ENCODE results near the gene NBEAL1. TPM values are rescaled to one million over a fixed set of nuclear protein-coding genes. Genes with fewer than 3 reads are reported as not detected.

Gene NBEAL1
- total RNA-seq, 2 experiments from 2014 or later, result 8.3 to 11.2 TPM

GRCh38 chr2:203238704-203239526 is 224.2 kb downstream of the NBEAL1 start, which contains the start of gene CYP20A1:
Gene CYP20A1 (plus strand): TSS chr2:203239018. CDS start chr2:203239063, 45 bp downstream.
- DNase-seq (peak; percentile 93 to 98 (median 97)), ATAC-seq (ENCODE audit: poor library complexity) (peak; percentile 79)
- peak within 1 kb of the TSS; percentile 96 for H3K4me3 Mint-ChIP-seq
- peak; percentile 12 for TF ChIP-seq CTCF (IDR thresholded peaks at IDR 0.05)
- POLR2A ChIA-PET, result interaction anchor here (0.5 to 2.4 kb wide), 21 partner anchors 9 to 1787 kb away, joined by 3 to 31 read pairs (median 4); partner anchors contain the start of genes ABI2, CARF, CD28 and FAM117B
- peak within 1 kb of the TSS; percentile 99 for H3K27ac Mint-ChIP-seq
- Histone ChIP-seq H3K4me1 (ENCODE audit: insufficient read depth, low read length) (peaks cover 28% of the 10 kb centered on the region), H3K9me3 (ENCODE audit: control insufficient read depth in 1 of 2, insufficient read depth in 1 of 2, low read length in 2 of 2) (no peaks in the 10 kb centered on the region), H3K4me3 (ENCODE audit: low read length) (peak within 1 kb of the TSS; percentile 88), H3K27ac (ENCODE audit: low read depth in 1 of 2, low read length in 2 of 2) (peak within 1 kb of the TSS; percentile 95 to 97), H3K36me3 (ENCODE audit: insufficient read depth, low read length) (peaks cover 9% of the 10 kb centered on the region), H3K27me3 (ENCODE audit: control insufficient read depth in 1 of 2, insufficient read depth in 2 of 2, low read length in 2 of 2) (no peaks in the 10 kb centered on the region)
- H3K36me3 Mint-ChIP-seq (ENCODE audit: low read depth), result peaks cover 48% of the 10 kb centered on the region
- intact Hi-C loops (cut with DNase I, micrococcal nuclease), result loop anchor here (1.0 to 10.0 kb wide), 6 partner anchors 14 to 607 kb away; partner anchors contain the start of genes NBEAL1 (in 2 of the 2), WDR12 (in 2 of the 2), ABI2 (in 1 of the 2) and FAM117B (in 1 of the 2)
- CTCF ChIA-PET, result interaction anchor here (0.7 to 2.8 kb wide), 5 partner anchors 14 to 604 kb away, joined by 3 to 16 read pairs (median 3); partner anchors contain the start of gene FAM117B
- no peaks in the 10 kb centered on the region for H3K27me3 Mint-ChIP-seq
- H3K4me1 Mint-ChIP-seq (ENCODE audit: low read depth), result peaks cover 45% of the 10 kb centered on the region
- H3K9me3 Mint-ChIP-seq, result no peaks in the 10 kb centered on the region

- intact Hi-C loops (cut with DNase I, micrococcal nuclease), result loop anchor here in 1 of 2 experiments (10.0 kb wide), 1 partner anchor 976 kb away; the partner anchor contains the start of gene NOP58
- Histone ChIP-seq H3K9me3 (ENCODE audit: control insufficient read depth in 1 of 2, insufficient read depth in 1 of 2, low read length in 2 of 2) (no peaks in the 10 kb centered on the region), H3K36me3 (ENCODE audit: insufficient read depth, low read length) (peaks cover 17% of the 10 kb centered on the region), H3K27me3 (ENCODE audit: control insufficient read depth in 1 of 2, insufficient read depth in 2 of 2, low read length in 2 of 2) (no peaks in the 10 kb centered on the region), H3K27ac (ENCODE audit: low read depth in 1 of 2, low read length in 2 of 2) (no peak overlapping the region), H3K4me1 (ENCODE audit: insufficient read depth, low read length) (peaks cover 28% of the 10 kb centered on the region), H3K4me3 (ENCODE audit: low read length) (peak overlapping the region; percentile 88)
- ChIA-PET CTCF (no interaction called here), POLR2A (interaction anchor here (1.5 kb wide), 1 partner anchor 23 kb away, joined by 4 read pairs; no protein-coding TSS in a partner anchor)
- Mint-ChIP-seq H3K36me3 (ENCODE audit: low read depth) (peaks cover 60% of the 10 kb centered on the region), H3K27me3 (no peaks in the 10 kb centered on the region), H3K27ac (peak overlapping the region; percentile 99), H3K9me3 (no peaks in the 10 kb centered on the region), H3K4me3 (peak overlapping the region; percentile 96), H3K4me1 (ENCODE audit: low read depth) (peaks cover 54% of the 10 kb centered on the region)
- no peak for DNase-seq
- no peak for ATAC-seq (ENCODE audit: poor library complexity)
- TF ChIP-seq CTCF (IDR thresholded peaks at IDR 0.05), result no peak
Observed at GRCh38 chr2:203240491-203240890, 225.8 kb downstream of the NBEAL1 start.

GRCh38 chr2:203242518-203242917 is 227.8 kb downstream of the NBEAL1 start:
- Mint-ChIP-seq H3K36me3 (ENCODE audit: low read depth) (peaks cover 74% of the 10 kb centered on the region), H3K9me3 (no peaks in the 10 kb centered on the region), H3K4me3 (peak overlapping the region; percentile 62), H3K27ac (peak overlapping the region; percentile 65), H3K4me1 (ENCODE audit: low read depth) (peaks cover 55% of the 10 kb centered on the region), H3K27me3 (no peaks in the 10 kb centered on the region)
- DNase-seq (no peak), ATAC-seq (ENCODE audit: poor library complexity) (no peak)
- Histone ChIP-seq H3K4me1 (ENCODE audit: insufficient read depth, low read length) (peaks cover 28% of the 10 kb centered on the region), H3K27me3 (ENCODE audit: control insufficient read depth in 1 of 2, insufficient read depth in 2 of 2, low read length in 2 of 2) (no peaks in the 10 kb centered on the region), H3K27ac (ENCODE audit: low read depth in 1 of 2, low read length in 2 of 2) (no peak overlapping the region), H3K9me3 (ENCODE audit: control insufficient read depth in 1 of 2, insufficient read depth in 1 of 2, low read length in 2 of 2) (no peaks in the 10 kb centered on the region), H3K36me3 (ENCODE audit: insufficient read depth, low read length) (peaks cover 37% of the 10 kb centered on the region), H3K4me3 (ENCODE audit: low read length) (no peak overlapping the region)
- TF ChIP-seq CTCF (IDR thresholded peaks at IDR 0.05), result no peak
- intact Hi-C loops (cut with DNase I, micrococcal nuclease), result loop anchor here in 1 of 2 experiments (10.0 kb wide), 1 partner anchor 978 kb away; the partner anchor contains the start of gene NOP58
- POLR2A ChIA-PET, result interaction anchor here (0.6 kb wide), 1 partner anchor 1810 kb away, joined by 3 read pairs; no protein-coding TSS in a partner anchor
- CTCF ChIA-PET, result no interaction called here
